ENCODE data around the gene CRISP1.

CRISP1 gene

GRCh38 chr6:49839162-49839561 lies 27.2 kb downstream of the CRISP1 start:
- no peak for DNase-seq

- no peak for DNase-seq
Measured at GRCh38 chr6:49835140-49835539, 31.2 kb downstream of the CRISP1 start.

GRCh38 chr6:49833386-49833785 lies 32.9 kb downstream of the CRISP1 start:
- DNase-seq, result no peak

GRCh38 chr6:49826743-49827406 lies 39.5 kb downstream of the CRISP1 start:
- DNase-seq, result no peak

- no peak for DNase-seq
Measured at GRCh38 chr6:49815166-49815565, 51.2 kb downstream of the CRISP1 start.

GRCh38 chr6:49813248-49813647 lies 53.1 kb downstream of the CRISP1 start:
- no peak for DNase-seq

- DNase-seq, result no peak
Measured at GRCh38 chr6:49806145-49806544, 60.2 kb downstream of the CRISP1 start.

- DNase-seq, result no peak
Measured at GRCh38 chr6:49805246-49805645, 61.1 kb downstream of the CRISP1 start.

GRCh38 chr6:49801525-49801924 lies 64.8 kb downstream of the CRISP1 start:
- DNase-seq, result no peak

- no peak for DNase-seq
Measured at GRCh38 chr6:49799090-49799489, 67.2 kb downstream of the CRISP1 start.

- peak; percentile 29 for DNase-seq
Measured at GRCh38 chr6:49796842-49797455, 69.4 kb downstream of the CRISP1 start.

- DNase-seq, result no peak
Measured at GRCh38 chr6:49790341-49790740, 76.0 kb downstream of the CRISP1 start.

- no peak for DNase-seq
Measured at GRCh38 chr6:49787176-49787575, 79.2 kb downstream of the CRISP1 start, which contains the start of gene PGK2. Gene PGK2 (minus strand): TSS chr6:49787285. CDS start chr6:49787187, 98 bp downstream.

- no peak for DNase-seq
Measured at GRCh38 chr6:49784272-49784671, 82.1 kb downstream of the CRISP1 start.

All from DMS153 (cell line).